GM12878 (cell line): ENCODE data around the gene LMNTD2. TPM values are rescaled to one million over a fixed set of nuclear protein-coding genes. Genes with fewer than 3 reads are reported as not detected.

ENCODE experiments used
- ATAC-seq: fragments of 200-7000 bp; cut with Tn5 transposase; 3 replicates; pipeline ENCODE4 v1.9.1; 2020; ENCODE audit warnings: mild to moderate bottlenecking, moderate library complexity
- BruUV-seq: library from RNA; stranded (reverse); fragments of 400-500 nt; replicated peaks from 2 replicates; lab custom pipeline; 2021; lab: Mats Ljungman, UMichigan
- CTCF ChIA-PET: fragments of 300-600 bp; sonication (Branson Sonifier 250); formaldehyde crosslinking; extraction: SDS; loops from one replicate; lab custom pipeline; 2021; ENCODE audit warnings: inconsistent platforms; lab: Yijun Ruan, JAX
- POLR2A ChIA-PET: fragments of 350-600 bp; formaldehyde crosslinking; extraction: SDS; loops from one replicate; lab custom pipeline; 2021; ENCODE audit warnings: inconsistent platforms; lab: Charles Lee
- RAD21 ChIA-PET: fragments of 300-600 bp; sonication (Branson Sonifier 250); formaldehyde crosslinking; loops from one replicate; lab custom pipeline; 2023; ENCODE audit warnings: antibody characterized with exemption; ENCODE audit not compliant: unreplicated experiment; lab: Charles Lee
- SMC1A ChIA-PET: fragments of 300-600 bp; sonication (Branson Sonifier 250); formaldehyde crosslinking; loops from one replicate; lab custom pipeline; 2023; ENCODE audit not compliant: unreplicated experiment, uncharacterized antibody; lab: Charles Lee
- DNase-seq: peaks from one replicate; pipeline ENCODE4 v3.0.0-alpha.2; 2011; ENCODE audit warnings: low read depth, low spot score
- FAIRE-seq: peaks from 3 replicates; lab custom pipeline; 2011; peaks lifted over from hg19 to GRCh38; lab: Jason Lieb, UNC
- H2AFZ ChIP-seq: 2 replicates; pipeline ENCODE4 v1.6.0; 2011; ENCODE audit warnings: low read depth, low read length, control low read depth; ENCODE audit not compliant: control insufficient read depth
- H3K27ac ChIP-seq: 2 replicates; pipeline ENCODE4 v1.5.1; 2011; ENCODE audit warnings: control low read depth; ENCODE audit not compliant: control insufficient read depth, insufficient read depth
- H3K27me3 ChIP-seq, 2 experiments: replicated peaks in 1 of 2; 2 replicates each; pipeline versions ENCODE4 v1.6.0 to v1.6.1; 2011; ENCODE audit warnings: low read length in 1 of 2; ENCODE audit not compliant: control insufficient read depth in 2 of 2, insufficient read depth in 2 of 2
- H3K36me3 ChIP-seq, 2 experiments: 2 replicates each; pipeline ENCODE4 v1.5.1; 2011; ENCODE audit warnings: low read length in 1 of 2; ENCODE audit not compliant: control insufficient read depth in 2 of 2, insufficient read depth in 2 of 2
- H3K4me1 ChIP-seq: 2 replicates; pipeline ENCODE4 v1.6.1; 2011; ENCODE audit warnings: mild to moderate bottlenecking, low read length, moderate library complexity, mixed read lengths; ENCODE audit not compliant: control insufficient read depth, insufficient read depth
- H3K4me2 ChIP-seq: 2 replicates; pipeline ENCODE4 v1.6.0; 2011; ENCODE audit warnings: control low read depth; ENCODE audit not compliant: control insufficient read depth, insufficient read depth
- H3K4me3 ChIP-seq: fragments of 200-600 bp; sonication (generic); 2 replicates; pipeline ENCODE4 v1.5.1; 2016
- H3K79me2 ChIP-seq: 2 replicates; pipeline ENCODE4 v1.6.0; 2011; ENCODE audit warnings: low read length; ENCODE audit not compliant: control insufficient read depth, insufficient read depth
- H3K9ac ChIP-seq: 2 replicates; pipeline ENCODE4 v1.8.0; 2011; ENCODE audit warnings: low read length, control low read depth, mixed read lengths; ENCODE audit not compliant: control insufficient read depth, insufficient read depth
- H3K9me3 ChIP-seq: replicated peaks from 3 replicates; pipeline ENCODE4 v1.5.1; 2011; ENCODE audit warnings: mild to moderate bottlenecking, low read length; ENCODE audit not compliant: control insufficient read depth, insufficient read depth
- H4K20me1 ChIP-seq: 2 replicates; pipeline ENCODE4 v1.6.0; 2011; ENCODE audit not compliant: control insufficient read depth, insufficient read depth
- CBX3 ChIP-seq: fragments of 200-600 bp; sonication (generic); IDR thresholded peaks from 2 replicates; pipeline ENCODE4 v1.6.1; 2016; ENCODE audit warnings: low read depth, borderline replicate concordance
- GABPA ChIP-seq: IDR thresholded peaks from 2 replicates; pipeline ENCODE4 v1.6.1; 2014; ENCODE audit warnings: antibody characterized with exemption, low read depth, mild to moderate bottlenecking, inconsistent platforms
- HDAC6 ChIP-seq: fragments of 200-600 bp; sonication (generic); IDR thresholded peaks from one replicate; pipeline ENCODE4 v1.8.0; 2017; ENCODE audit warnings: antibody characterized with exemption; ENCODE audit not compliant: unreplicated experiment
- JUND ChIP-seq: IDR thresholded peaks from 2 replicates; pipeline ENCODE4 v1.6.1; 2012; ENCODE audit warnings: low read depth, mild to moderate bottlenecking, low read length, improper control_type of control experiment, moderate library complexity
- MEF2B ChIP-seq: fragments of 450-650 bp; IDR thresholded peaks from 2 replicates; pipeline ENCODE4 v1.6.1; 2018; ENCODE audit warnings: mild to moderate bottlenecking, moderate library complexity; ENCODE audit not compliant: partially characterized antibody, poor library complexity, severe bottlenecking
- NFYB ChIP-seq: IDR thresholded peaks from 2 replicates; pipeline ENCODE4 v1.6.1; 2011; ENCODE audit warnings: low read depth, mild to moderate bottlenecking, low read length, improper control_type of control experiment, moderate library complexity; ENCODE audit not compliant: insufficient read depth
- NR2C1 ChIP-seq: fragments of 450-650 bp; IDR thresholded peaks from 2 replicates; pipeline ENCODE4 v1.6.1; 2017; ENCODE audit warnings: antibody characterized with exemption, mild to moderate bottlenecking, moderate library complexity
- NRF1 ChIP-seq: conservative IDR thresholded peaks from 2 replicates; pipeline ENCODE4 v1.6.1; 2011; ENCODE audit warnings: mild to moderate bottlenecking, low read depth, low read length, improper control_type of control experiment
- POLR2AphosphoS5 ChIP-seq: IDR thresholded peaks from 2 replicates; pipeline ENCODE4 v1.6.1; 2011; ENCODE audit warnings: mild to moderate bottlenecking, low read length, inconsistent platforms
- RBBP5 ChIP-seq: fragments of 200-600 bp; sonication (generic); conservative IDR thresholded peaks from 2 replicates; pipeline ENCODE4 v1.6.1; 2016
- RCOR1 ChIP-seq: conservative IDR thresholded peaks from 2 replicates; pipeline ENCODE4 v1.6.1; 2012; ENCODE audit warnings: low read depth, low read length, improper control_type of control experiment
- RUNX3 ChIP-seq: IDR thresholded peaks from 2 replicates; pipeline ENCODE4 v1.6.1; 2012; ENCODE audit warnings: low read length, inconsistent platforms
- TAF1 ChIP-seq: IDR thresholded peaks from 2 replicates; pipeline ENCODE4 v1.6.1; 2011; ENCODE audit warnings: mild to moderate bottlenecking, low read depth, low read length, borderline replicate concordance
- TCF12 ChIP-seq: IDR thresholded peaks from 2 replicates; pipeline ENCODE4 v1.6.1; 2011; ENCODE audit warnings: low read depth, mild to moderate bottlenecking, low read length
- TCF7 ChIP-seq: IDR thresholded peaks from 2 replicates; pipeline ENCODE4 v1.6.1; 2014; ENCODE audit warnings: antibody characterized with exemption, borderline replicate concordance
- ZNF217 ChIP-seq: fragments of 450-650 bp; IDR thresholded peaks from 2 replicates; pipeline ENCODE4 v1.6.1; 2017; ENCODE audit warnings: antibody characterized with exemption, mild to moderate bottlenecking
- WGBS: methylation state at CpG from one replicate; pipeline ENCODE4 v1.1.6; 2016; ENCODE audit warnings: low lambda C conversion rate; ENCODE audit not compliant: insufficient replicate concordance, insufficient coverage; ENCODE audit errors: missing lambda C conversion rate; 5-methylcytosine and 5-hydroxymethylcytosine counted together
- in situ Hi-C: fragments of 300-500 bp; cut with MboI; formaldehyde crosslinking; loops from 9 replicates; pipeline ENCODE4 v1.14.3; 2018; ENCODE audit warnings: mixed read lengths
- intact Hi-C: fragments of 100-400 bp; cut with micrococcal nuclease; formaldehyde crosslinking; loops from one replicate; pipeline ENCODE4 v1.14.2; 2022; ENCODE audit not compliant: unreplicated experiment
- polyA plus RNA-seq, 11 experiments: library from polyadenylated mRNA; depleted of rRNA in 4 of 11; unstranded in 6 of 11; stranded (reverse) in 5 of 11; fragments of >200 nt; fragmentation: Nextera tagmentation in 4 of 11; fragmentation: Illumina TruSeq in 1 of 11; extraction: Ambion mirVana in 4 of 11; extraction: Trizol in 1 of 11; gene quantifications; 1 replicate in 1 of 11; 2 replicates in 10 of 11; pipeline versions ENCODE4 v1.2.1 to v1.2.3, GENCODE V29; 2011 to 2016; ENCODE audit warnings: inconsistent platforms in 2 of 11, missing spikeins in 2 of 11, low read depth in 1 of 11
- total RNA-seq, 4 experiments: library from RNA; depleted of rRNA in 3 of 4; stranded (reverse); fragments of >200 nt in 3 of 4; fragmentation: Illumina TruSeq in 1 of 4; extraction: Trizol in 1 of 4; gene quantifications; 2 replicates each; pipeline versions ENCODE4 v1.2.1 to v1.2.3, GENCODE V29; 2013 to 2021
- TF ChIP-seq, protein P1 (sequence below): fragments of 450-650 bp; IDR thresholded peaks from 2 replicates; pipeline ENCODE4 v1.6.1; 2017; ENCODE audit warnings: low read depth, mild to moderate bottlenecking, moderate library complexity
- TF ChIP-seq, protein P2 (sequence below): IDR thresholded peaks from 2 replicates; pipeline ENCODE4 v1.6.1; 2011; ENCODE audit warnings: mild to moderate bottlenecking, low read depth, low read length, moderate library complexity; ENCODE audit not compliant: insufficient replicate concordance
- TF ChIP-seq, protein P3 (sequence below): fragments of 450-650 bp; IDR thresholded peaks from 2 replicates; pipeline ENCODE4 v1.6.1; 2017; ENCODE audit warnings: mild to moderate bottlenecking

The LMNTD2 gene
- total and polyA plus RNA-seq, 10 of the 15 experiments (the other 5 are each of a cell fraction or from before 2014, with no cell fraction given): 0.22 to 4.1 (median 1.3) TPM; not detected in 2

DNA sequence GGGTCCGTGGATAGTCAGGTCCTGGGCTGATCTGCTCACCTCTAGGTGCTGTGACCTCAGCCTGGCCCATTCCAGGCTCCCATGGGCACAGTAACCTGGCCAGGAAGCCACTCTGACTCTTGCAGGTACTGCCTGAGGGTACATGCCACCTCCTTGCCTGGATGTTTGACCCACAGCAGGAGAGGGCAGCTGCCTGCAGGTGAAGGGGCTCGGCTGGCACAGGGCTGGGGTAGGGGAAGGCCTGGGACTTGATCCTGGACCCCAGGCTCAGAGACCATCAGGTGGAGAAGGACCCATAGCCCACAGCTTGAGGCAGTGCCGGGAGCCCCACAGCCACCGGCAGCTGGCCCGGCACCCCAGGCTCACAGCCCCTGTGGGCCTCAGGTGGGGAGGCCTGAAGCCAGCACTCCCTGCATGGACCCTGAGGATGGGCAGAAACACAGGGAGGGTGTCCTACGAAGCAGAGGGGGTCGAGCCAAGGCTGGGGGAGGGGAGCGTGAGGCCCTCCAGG lies 20.5 kb downstream of the LMNTD2 start:
- in situ Hi-C loops (no loop called here), intact Hi-C loops (no loop called here)
- no peaks in the 10 kb centered on the region for H3K9me3 ChIP-seq
- H3K9ac ChIP-seq: no peak overlapping the region
- no peaks in the 10 kb centered on the region for H3K79me2 ChIP-seq
- DNase-seq (no peak), FAIRE-seq (no peak), ATAC-seq (no peak)
- no TSS peak for BruUV-seq
- H2AFZ ChIP-seq: no peak overlapping the region
- ChIA-PET POLR2A (no interaction called here), RAD21 (no interaction called here), CTCF (no interaction called here), SMC1A (no interaction called here)
- no peaks in the 10 kb centered on the region for H3K36me3 ChIP-seq
- H3K27me3 ChIP-seq: no peaks in the 10 kb centered on the region
- H3K4me1 ChIP-seq: peaks cover 20% of the 10 kb centered on the region
- no peak overlapping the region for H3K4me2 ChIP-seq
- H4K20me1 ChIP-seq: peaks cover 4% of the 10 kb centered on the region; the same call in 1 of the 2 replicates
- no peak overlapping the region for H3K27ac ChIP-seq
- TF ChIP-seq TCF12 (no peak), RBBP5 (no peak), RCOR1 (no peak), CBX3 (no peak), JUND (no peak), HDAC6 (no peak), NR2C1 (no peak), RUNX3 (no peak), TAF1 (no peak), ZNF217 (no peak), NFYB (no peak), NRF1 (no peak), POLR2AphosphoS5 (no peak), TCF7 (no peak), GABPA (no peak), MEF2B (no peak)
- TF ChIP-seq, protein P1, sequence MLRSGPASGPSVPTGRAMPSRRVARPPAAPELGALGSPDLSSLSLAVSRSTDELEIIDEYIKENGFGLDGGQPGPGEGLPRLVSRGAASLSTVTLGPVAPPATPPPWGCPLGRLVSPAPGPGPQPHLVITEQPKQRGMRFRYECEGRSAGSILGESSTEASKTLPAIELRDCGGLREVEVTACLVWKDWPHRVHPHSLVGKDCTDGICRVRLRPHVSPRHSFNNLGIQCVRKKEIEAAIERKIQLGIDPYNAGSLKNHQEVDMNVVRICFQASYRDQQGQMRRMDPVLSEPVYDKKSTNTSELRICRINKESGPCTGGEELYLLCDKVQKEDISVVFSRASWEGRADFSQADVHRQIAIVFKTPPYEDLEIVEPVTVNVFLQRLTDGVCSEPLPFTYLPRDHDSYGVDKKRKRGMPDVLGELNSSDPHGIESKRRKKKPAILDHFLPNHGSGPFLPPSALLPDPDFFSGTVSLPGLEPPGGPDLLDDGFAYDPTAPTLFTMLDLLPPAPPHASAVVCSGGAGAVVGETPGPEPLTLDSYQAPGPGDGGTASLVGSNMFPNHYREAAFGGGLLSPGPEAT: no peak
- TF ChIP-seq, protein P2, sequence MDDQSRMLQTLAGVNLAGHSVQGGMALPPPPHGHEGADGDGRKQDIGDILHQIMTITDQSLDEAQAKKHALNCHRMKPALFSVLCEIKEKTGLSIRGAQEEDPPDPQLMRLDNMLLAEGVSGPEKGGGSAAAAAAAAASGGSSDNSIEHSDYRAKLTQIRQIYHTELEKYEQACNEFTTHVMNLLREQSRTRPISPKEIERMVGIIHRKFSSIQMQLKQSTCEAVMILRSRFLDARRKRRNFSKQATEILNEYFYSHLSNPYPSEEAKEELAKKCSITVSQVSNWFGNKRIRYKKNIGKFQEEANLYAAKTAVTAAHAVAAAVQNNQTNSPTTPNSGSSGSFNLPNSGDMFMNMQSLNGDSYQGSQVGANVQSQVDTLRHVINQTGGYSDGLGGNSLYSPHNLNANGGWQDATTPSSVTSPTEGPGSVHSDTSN: no peak
- TF ChIP-seq, protein P3, sequence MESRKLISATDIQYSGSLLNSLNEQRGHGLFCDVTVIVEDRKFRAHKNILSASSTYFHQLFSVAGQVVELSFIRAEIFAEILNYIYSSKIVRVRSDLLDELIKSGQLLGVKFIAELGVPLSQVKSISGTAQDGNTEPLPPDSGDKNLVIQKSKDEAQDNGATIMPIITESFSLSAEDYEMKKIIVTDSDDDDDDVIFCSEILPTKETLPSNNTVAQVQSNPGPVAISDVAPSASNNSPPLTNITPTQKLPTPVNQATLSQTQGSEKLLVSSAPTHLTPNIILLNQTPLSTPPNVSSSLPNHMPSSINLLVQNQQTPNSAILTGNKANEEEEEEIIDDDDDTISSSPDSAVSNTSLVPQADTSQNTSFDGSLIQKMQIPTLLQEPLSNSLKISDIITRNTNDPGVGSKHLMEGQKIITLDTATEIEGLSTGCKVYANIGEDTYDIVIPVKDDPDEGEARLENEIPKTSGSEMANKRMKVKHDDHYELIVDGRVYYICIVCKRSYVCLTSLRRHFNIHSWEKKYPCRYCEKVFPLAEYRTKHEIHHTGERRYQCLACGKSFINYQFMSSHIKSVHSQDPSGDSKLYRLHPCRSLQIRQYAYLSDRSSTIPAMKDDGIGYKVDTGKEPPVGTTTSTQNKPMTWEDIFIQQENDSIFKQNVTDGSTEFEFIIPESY: no peak
- WGBS: 56% methylated on average over 8 of the region's 8 CpGs
- no peak overlapping the region for H3K4me3 ChIP-seq
